GM19328 (cell line): Measurements from ENCODE around the gene BORCS5.
"Not testable (repeated sequence)": the region's sequence is repeated elsewhere in the genome, so short reads cannot be mapped to it uniquely, and the experiment has no call there.

Source experiments
- ATAC-seq: cut with Tn5 transposase; IDR thresholded peaks from one replicate; pipeline ENCODE4 v1.9.1; 2021; ENCODE audit warnings: mild to moderate bottlenecking, moderate library complexity; ENCODE audit not compliant: unreplicated experiment

Gene BORCS5

DNA sequence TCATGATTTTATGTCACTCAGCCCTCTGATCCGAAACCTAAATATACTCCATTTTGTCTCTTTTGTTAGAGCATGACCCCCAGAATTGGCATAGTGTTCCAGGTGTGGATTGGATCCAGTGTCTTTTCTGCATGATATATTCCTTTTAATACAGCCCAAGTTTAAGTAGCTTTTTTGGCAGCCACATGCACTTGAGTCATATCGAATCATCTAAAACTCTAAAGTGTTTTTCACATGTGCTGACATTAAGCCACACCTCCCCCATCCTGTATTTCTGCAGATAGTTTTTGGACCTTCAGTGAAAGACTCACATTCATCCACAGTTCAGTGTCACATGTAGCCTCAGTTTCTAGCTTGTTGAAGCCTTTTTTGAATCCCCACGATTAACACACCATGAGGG, 30.6 kb downstream of the BORCS5 start:
- no peak for ATAC-seq

DNA sequence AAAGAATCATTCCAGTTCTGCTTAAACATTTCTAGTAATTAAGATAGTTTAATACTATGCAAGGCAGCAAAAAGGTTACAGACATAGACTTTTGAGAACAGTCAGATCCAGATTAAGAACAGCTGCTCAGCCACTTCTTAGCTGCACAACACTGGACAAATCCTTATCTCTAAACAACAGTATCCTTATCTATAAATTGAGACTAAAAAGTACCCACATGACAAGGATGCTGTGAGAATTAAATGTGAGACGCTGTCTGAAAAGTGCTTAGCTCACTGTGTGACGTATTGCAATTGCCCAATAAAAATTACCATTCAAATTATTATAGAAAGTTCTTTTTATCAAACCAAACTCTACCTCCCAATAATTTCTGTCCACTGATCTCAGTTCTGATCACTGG, 35.5 kb downstream of the BORCS5 start:
- ATAC-seq = no peak

DNA sequence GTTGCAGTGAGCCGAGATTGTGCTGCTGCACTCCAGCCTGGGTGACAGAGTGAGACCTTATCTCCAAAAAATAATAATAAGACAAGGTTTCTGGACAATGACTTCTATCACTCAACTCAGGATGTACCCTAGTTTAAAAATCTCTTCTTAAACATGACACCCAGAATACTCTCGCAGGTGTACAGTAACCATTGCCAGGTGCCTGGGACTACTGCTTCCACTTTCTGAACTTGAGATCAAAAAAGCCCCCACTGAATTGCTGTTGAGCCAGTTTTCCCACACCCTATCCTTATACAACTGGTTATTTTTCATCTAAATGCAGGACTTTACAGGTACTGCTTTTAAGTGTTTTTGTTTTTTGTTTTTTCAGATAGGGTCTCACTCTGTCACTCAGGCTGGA, 36.3 kb downstream of the BORCS5 start:
- no peak for ATAC-seq

DNA sequence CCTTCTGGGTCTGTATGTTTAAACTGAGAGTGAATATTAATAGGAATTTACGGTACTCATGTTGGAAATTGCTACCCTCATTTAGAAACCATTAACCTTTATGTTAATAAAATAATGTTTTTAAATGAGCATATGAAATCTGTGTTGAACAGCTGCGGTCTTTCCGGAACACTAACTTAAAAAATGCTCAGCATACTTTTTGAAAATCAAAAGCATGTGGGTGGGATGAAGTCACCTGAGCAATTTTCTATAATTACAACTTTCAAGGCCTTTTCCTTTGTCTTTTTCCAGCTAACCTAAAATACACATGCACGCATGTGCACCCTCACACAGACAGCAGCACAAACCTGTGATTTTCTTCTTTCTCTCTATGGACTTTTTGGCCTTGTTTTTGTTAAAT, 39.8 kb downstream of the BORCS5 start:
- ATAC-seq = no peak

GRCh38 chr12:12397184-12397583, 40.3 kb downstream of the BORCS5 start:
- no peak for ATAC-seq

- no peak for ATAC-seq
Measured at GRCh38 chr12:12398026-12398859, 41.4 kb downstream of the BORCS5 start.

GRCh38 chr12:12399161-12399560, 42.3 kb downstream of the BORCS5 start:
- ATAC-seq = no peak

DNA sequence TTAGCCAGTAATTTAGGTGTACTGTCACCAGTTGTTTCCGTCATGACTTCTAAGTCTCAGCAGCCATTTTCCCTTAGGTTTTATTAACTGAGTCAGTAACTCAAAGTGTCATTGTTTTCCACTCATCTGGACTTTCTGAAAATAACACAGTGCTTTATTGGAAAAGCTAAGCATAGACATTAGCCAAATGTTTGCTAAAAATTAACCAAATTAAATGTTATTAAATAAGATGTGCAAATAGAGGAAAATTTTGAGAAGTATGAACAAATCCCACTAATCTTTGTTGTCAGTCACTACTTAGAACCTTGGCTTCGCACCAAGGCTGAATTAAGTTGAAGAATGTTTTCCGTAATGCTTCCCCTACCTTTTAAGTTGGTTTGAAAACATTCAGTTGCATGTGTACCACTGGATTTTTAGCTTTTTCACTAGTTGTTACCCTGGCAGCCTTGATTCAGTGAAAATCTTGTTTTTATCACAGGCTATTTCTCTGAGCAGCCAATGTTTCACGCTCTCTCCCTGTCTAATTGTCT, 43.0 kb downstream of the BORCS5 start:
- ATAC-seq = no peak

DNA sequence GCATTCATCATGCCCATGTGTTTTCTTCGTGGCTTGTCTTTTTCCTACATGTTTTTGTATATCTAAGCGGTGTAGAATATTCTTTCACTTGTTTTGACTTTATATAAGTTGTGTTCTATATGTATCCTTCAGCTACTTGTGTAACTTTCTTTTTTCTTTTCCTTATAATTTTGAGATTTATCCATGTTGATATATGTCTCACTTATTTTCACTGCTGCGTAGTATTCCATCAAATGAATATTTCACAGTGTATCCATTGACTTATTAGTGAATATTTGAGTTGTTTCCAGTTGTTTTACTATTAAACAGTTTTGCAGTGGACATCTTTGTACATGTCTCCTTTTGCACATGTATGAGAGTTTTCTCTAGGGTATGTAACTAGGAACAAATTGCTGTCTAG, 43.9 kb downstream of the BORCS5 start:
- ATAC-seq = no peak

DNA sequence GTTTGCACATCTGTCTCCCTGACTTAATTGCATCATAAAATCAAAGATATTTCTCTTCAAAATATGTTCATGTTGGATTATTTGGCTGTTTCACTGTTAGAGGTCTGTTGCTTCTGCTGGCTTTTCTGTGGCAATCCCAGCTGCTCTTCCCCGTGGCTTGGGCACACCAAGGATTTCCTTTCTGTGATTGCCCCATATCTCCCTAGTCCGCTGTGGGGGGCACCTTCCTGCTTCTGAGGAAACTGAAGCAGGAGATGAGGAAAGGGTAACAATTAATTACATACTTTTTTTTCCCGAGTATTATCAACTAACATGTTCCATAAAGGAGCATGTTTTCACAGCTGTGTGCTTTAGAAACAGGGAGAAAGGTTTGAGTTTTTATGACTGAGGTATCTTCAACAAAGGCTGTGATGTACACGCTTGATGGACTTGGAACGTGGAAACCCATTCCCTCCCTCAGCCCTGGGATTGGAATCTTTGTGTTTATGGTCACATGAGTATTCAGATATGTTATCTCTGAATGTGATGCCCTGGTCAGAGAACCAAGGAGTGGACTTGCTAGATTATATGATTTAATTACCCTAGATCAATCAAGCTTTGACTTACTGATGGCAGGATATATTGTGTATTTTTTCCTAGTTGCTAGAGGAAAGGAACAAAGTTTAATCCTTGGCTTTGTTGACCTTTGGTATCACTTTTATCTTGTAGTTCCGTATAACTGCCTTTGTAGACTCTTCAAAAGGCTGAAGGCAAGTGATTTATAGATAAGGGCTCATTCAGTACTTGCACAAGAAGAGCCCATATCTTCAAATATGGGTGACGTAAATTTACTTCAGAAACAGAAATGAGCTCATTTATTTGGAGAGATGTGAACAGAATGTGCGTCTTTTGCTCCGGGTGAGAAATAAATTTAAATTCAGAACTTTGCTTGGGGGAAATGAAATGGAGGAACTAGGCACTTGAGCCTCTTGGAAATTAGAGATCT, 46.7 kb downstream of the BORCS5 start:
- no peak for ATAC-seq

GRCh38 chr12:12404297-12404696, 47.4 kb downstream of the BORCS5 start:
- no peak for ATAC-seq

GRCh38 chr12:12405882-12406281, 49.0 kb downstream of the BORCS5 start:
- no peak for ATAC-seq

DNA sequence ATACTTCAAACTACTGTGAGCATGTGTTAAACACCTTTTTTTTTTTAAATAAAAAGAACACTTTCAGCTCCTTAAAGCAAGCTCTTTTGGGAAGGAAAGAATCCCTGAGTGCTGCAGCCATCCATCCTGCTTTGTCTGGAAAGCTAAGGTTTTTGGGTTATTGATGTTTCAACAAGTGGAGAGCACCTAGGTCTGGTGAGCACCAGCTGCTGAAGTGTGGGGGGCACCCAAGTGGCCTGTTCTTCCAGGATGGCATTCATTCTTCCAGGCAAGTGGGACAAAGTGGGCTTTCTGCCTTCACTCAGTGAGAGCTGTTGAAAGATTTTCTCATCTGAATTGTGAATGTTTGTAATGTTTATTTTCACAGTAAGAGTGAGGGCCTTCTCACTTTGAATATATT, 49.9 kb downstream of the BORCS5 start:
- ATAC-seq = no peak

DNA sequence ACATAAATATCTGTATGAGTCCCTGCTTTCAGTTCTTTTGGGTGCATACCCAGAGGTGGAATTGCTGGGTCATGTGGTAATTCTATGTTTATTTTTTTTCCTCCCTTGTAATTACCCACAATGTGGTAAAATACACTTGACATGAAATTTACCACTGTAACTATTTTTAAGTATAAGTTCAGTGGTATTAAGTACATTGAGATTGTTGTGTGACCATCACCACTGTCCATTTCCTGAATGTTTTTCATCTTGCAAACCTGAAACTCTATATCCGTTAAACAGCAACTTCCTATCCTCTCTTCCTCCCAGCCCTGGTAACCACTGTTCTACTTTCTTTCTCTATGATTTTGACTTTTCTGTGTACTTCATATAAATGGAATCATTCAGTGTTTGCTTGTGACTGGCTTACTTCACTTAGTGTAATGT, 51.4 kb downstream of the BORCS5 start:
- ATAC-seq = no peak

- not testable (repeated sequence) for ATAC-seq
Measured at GRCh38 chr12:12409337-12409736, 52.5 kb downstream of the BORCS5 start.

- no peak for ATAC-seq
Measured at GRCh38 chr12:12415886-12416285, 59.0 kb downstream of the BORCS5 start.

DNA sequence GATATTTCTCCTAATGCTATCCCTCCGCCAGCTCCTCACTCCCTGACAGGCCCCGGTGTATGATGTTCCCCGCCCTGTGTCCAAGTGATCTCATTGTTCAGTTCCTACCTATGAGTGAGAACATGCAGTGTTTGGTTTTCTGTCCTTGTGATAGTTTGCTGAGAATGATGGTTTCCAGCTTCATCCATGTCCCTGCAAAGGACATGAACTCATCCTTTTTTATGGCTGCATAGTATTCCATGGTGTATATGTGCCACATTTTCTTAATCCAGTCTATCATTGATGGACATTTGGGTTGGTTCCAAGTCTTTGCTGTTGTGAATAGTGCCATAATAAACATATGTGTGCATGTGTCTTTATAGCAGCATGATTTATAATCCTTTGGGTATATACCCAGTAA, 62.3 kb downstream of the BORCS5 start:
- not testable (repeated sequence) for ATAC-seq

- no peak for ATAC-seq
Measured at GRCh38 chr12:12423367-12423766, 66.5 kb downstream of the BORCS5 start.

DNA sequence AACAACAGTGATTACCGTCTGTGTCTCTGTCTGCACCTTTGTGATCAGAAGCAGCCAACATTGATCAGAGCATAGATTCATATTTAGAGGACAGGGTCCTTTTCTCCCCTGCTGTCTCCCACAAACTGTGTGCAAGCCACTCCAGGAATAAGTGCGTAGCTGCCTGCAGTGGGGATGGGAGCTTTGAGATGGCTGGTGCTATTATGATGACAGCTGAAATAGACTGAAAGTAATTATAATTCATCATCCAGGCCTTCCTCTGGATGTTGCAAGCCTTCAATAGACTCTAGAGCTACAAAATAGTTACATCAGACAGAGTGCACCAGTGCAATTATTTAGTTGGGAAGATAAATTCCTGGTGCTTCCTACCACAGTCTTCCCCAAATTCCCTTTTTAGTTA, 68.1 kb downstream of the BORCS5 start:
- ATAC-seq = no peak

- ATAC-seq = no peak
Measured at GRCh38 chr12:12425616-12426015, 68.7 kb downstream of the BORCS5 start.

DNA sequence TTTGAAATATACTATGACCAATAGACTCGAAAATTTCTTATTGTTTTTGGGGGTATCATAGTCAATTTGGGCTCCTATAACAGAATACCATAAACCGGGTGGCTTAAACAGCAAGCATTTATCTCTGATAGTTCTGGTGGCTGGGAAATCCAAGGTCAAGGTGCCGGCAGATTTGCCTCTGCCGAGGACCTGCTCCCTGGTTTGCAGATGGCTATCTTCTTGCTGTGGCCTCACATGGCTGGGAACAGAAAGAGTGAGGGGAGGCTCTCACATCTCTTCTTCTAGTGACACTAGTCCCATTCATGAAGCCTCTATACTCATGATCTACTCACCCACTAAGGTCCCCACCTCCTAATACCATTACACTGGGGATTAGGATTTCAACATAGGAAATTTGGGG, 70.7 kb downstream of the BORCS5 start:
- no peak for ATAC-seq

DNA sequence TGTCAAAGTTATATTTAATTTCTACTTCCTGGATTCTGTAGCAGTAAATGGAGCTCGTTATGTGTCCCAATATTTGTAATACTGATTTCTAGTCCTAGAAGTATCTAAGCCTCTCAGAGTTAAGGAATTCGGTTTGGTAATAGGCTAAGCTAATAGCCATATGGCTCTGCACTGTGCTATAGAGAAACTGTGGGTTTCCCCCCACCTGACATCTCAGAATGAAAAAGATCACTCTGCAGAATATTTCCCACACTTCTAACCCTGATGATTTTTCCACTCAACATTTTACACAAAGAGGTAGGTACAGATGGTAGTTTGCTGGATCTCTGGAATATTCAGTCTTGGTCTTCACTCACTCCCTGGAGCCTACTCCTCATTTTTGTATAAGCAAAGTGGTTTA, 71.2 kb downstream of the BORCS5 start:
- ATAC-seq = no peak
